KOPT-K1 (cell line): Measurements from ENCODE around the gene ADGRE2.
"Not testable (repeated sequence)": the region's sequence is repeated elsewhere in the genome, so short reads cannot be mapped to it uniquely, and the experiment has no call there.

Experiments
- H3K27ac ChIP-seq: fragments of 200-600 bp; sonication (generic); 2 replicates; pipeline ENCODE4 v1.5.1; 2016; ENCODE audit warnings: antibody characterized with exemption, mild to moderate bottlenecking, low read depth, low read length; ENCODE audit not compliant: poor library complexity, severe bottlenecking
- H3K36me3 ChIP-seq: fragments of 200-600 bp; sonication (generic); 2 replicates; pipeline ENCODE4 v1.5.1; 2017; ENCODE audit warnings: antibody characterized with exemption, mild to moderate bottlenecking, low read length, moderate library complexity; ENCODE audit not compliant: insufficient read depth
- H3K9me3 ChIP-seq: fragments of 200-600 bp; sonication (generic); 2 replicates; pipeline ENCODE4 v1.5.1; 2017; ENCODE audit warnings: antibody characterized with exemption, low read length, mild to moderate bottlenecking; ENCODE audit not compliant: insufficient read depth, poor library complexity, severe bottlenecking

Gene ADGRE2

GRCh38 chr19:14778110-14778845, at the start of gene ADGRE2:
ADGRE2 (minus strand) TSS chr19:14778560; CDS start chr19:14776756, 1,804 bp downstream.
- H3K27ac ChIP-seq, H3K36me3 ChIP-seq, H3K9me3 ChIP-seq: not testable (repeated sequence)

GRCh38 chr19:14826006-14826405, 47.6 kb upstream of the ADGRE2 start:
- Histone ChIP-seq H3K9me3 (peaks cover 6% of the 10 kb centered on the region), H3K36me3 (no peaks in the 10 kb centered on the region)

GRCh38 chr19:14821937-14822336, 43.6 kb upstream of the ADGRE2 start:
- Histone ChIP-seq H3K27ac (no peak overlapping the region), H3K36me3 (no peaks in the 10 kb centered on the region), H3K9me3 (peaks cover 6% of the 10 kb centered on the region)

More at GRCh38 chr19:14826006-14826405, 47.6 kb upstream of the ADGRE2 start:
- H3K27ac ChIP-seq = no peak overlapping the region

GRCh38 chr19:14818588-14818987, 40.2 kb upstream of the ADGRE2 start:
- Histone ChIP-seq H3K36me3 (no peaks in the 10 kb centered on the region), H3K9me3 (no peaks in the 10 kb centered on the region), H3K27ac (no peak overlapping the region)

GRCh38 chr19:14817052-14817451, 38.7 kb upstream of the ADGRE2 start:
- Histone ChIP-seq H3K36me3 (no peaks in the 10 kb centered on the region), H3K27ac (no peak overlapping the region), H3K9me3 (no peaks in the 10 kb centered on the region)

- H3K36me3 ChIP-seq = no peaks in the 10 kb centered on the region
- no peak overlapping the region for H3K27ac ChIP-seq
- H3K9me3 ChIP-seq = no peaks in the 10 kb centered on the region
These were observed 36.8 kb upstream of the ADGRE2 start for GRCh38 chr19:14814982-14815652.

- no peaks in the 10 kb centered on the region for H3K36me3 ChIP-seq
- H3K27ac ChIP-seq = no peak overlapping the region
- no peaks in the 10 kb centered on the region for H3K9me3 ChIP-seq
These were observed 31.1 kb upstream of the ADGRE2 start for GRCh38 chr19:14809272-14810057.

GRCh38 chr19:14804765-14805164, 26.4 kb upstream of the ADGRE2 start:
- Histone ChIP-seq H3K9me3 (no peaks in the 10 kb centered on the region), H3K27ac (no peak overlapping the region), H3K36me3 (no peaks in the 10 kb centered on the region)

- no peaks in the 10 kb centered on the region for H3K9me3 ChIP-seq
- no peak overlapping the region for H3K27ac ChIP-seq
- no peaks in the 10 kb centered on the region for H3K36me3 ChIP-seq
These were observed 20.4 kb upstream of the ADGRE2 start for GRCh38 chr19:14798760-14799159.

- no peaks in the 10 kb centered on the region for H3K9me3 ChIP-seq
- no peak overlapping the region for H3K27ac ChIP-seq
These were observed 17.7 kb upstream of the ADGRE2 start for GRCh38 chr19:14796021-14796420.

GRCh38 chr19:14795078-14795721, 16.8 kb upstream of the ADGRE2 start:
- H3K27ac ChIP-seq = no peak overlapping the region
- H3K9me3 ChIP-seq = no peaks in the 10 kb centered on the region
- H3K36me3 ChIP-seq = no peaks in the 10 kb centered on the region

More at GRCh38 chr19:14796021-14796420, 17.7 kb upstream of the ADGRE2 start:
- H3K36me3 ChIP-seq = no peaks in the 10 kb centered on the region

- H3K27ac ChIP-seq, H3K36me3 ChIP-seq, H3K9me3 ChIP-seq: not testable (repeated sequence)
These were observed 13.9 kb upstream of the ADGRE2 start for GRCh38 chr19:14792250-14792649.

GRCh38 chr19:14786421-14786851, 8.1 kb upstream of the ADGRE2 start:
- no peaks in the 10 kb centered on the region for H3K9me3 ChIP-seq
- no peaks in the 10 kb centered on the region for H3K36me3 ChIP-seq
- no peak overlapping the region for H3K27ac ChIP-seq

GRCh38 chr19:14785102-14785793, 6.9 kb upstream of the ADGRE2 start:
- not testable (repeated sequence) for H3K27ac ChIP-seq, H3K36me3 ChIP-seq, H3K9me3 ChIP-seq
